ENCODE data around the gene ARHGAP10.

ARHGAP10 gene

GRCh38 chr4:147761218-147761883, 29.5 kb downstream of the ARHGAP10 start:
- Histone ChIP-seq H3K9me3 (ENCODE audit: control insufficient read depth in 5 of 5, low read length in 5 of 5) (no peaks in the 10 kb centered on the region), H3K36me3 (ENCODE audit: control insufficient read depth in 5 of 5, insufficient read depth in 5 of 5, low read length in 5 of 5) (peaks cover 0 to 6% (median 0%) of the 10 kb centered on the region in 5 donors), H3K4me1 (ENCODE audit: control insufficient read depth in 5 of 5, insufficient read depth in 5 of 5, low read length in 5 of 5) (peaks cover 0 to 9% (median 0%) of the 10 kb centered on the region in 5 donors), H3K27ac (ENCODE audit: low read depth, low read length) (no peak overlapping the region), H3K9ac (ENCODE audit: low read length in 5 of 5) (no peak overlapping the region), H3K27me3 (ENCODE audit: control insufficient read depth in 5 of 5, insufficient read depth in 4 of 5, low read length in 5 of 5) (no peaks in the 10 kb centered on the region), H3K4me3 (ENCODE audit: low read depth in 1 of 5, low read length in 5 of 5) (no peak overlapping the region)

GRCh38 chr4:147764337-147764736, 32.4 kb downstream of the ARHGAP10 start:
- H3K27ac ChIP-seq (ENCODE audit: low read depth, low read length) = no peak overlapping the region

GRCh38 chr4:147765121-147765529, 33.2 kb downstream of the ARHGAP10 start:
- H3K27me3 ChIP-seq (ENCODE audit: control insufficient read depth in 5 of 5, insufficient read depth in 4 of 5, low read length in 5 of 5) = no peaks in the 10 kb centered on the region
- H3K4me3 ChIP-seq (ENCODE audit: low read depth in 1 of 5, low read length in 5 of 5) = no peak overlapping the region
- no peaks in the 10 kb centered on the region for H3K9me3 ChIP-seq (ENCODE audit: control insufficient read depth in 5 of 5, low read length in 5 of 5)
- H3K27ac ChIP-seq (ENCODE audit: low read depth, low read length) = no peak overlapping the region
- H3K4me1 ChIP-seq (ENCODE audit: control insufficient read depth in 5 of 5, insufficient read depth in 5 of 5, low read length in 5 of 5) = peaks cover 0 to 5% (median 0%) of the 10 kb centered on the region in 5 donors
- peaks cover 0 to 2% (median 0%) of the 10 kb centered on the region in 5 donors for H3K36me3 ChIP-seq (ENCODE audit: control insufficient read depth in 5 of 5, insufficient read depth in 5 of 5, low read length in 5 of 5)
- no peak overlapping the region for H3K9ac ChIP-seq (ENCODE audit: low read length in 5 of 5)

More at GRCh38 chr4:147764337-147764736, 32.4 kb downstream of the ARHGAP10 start:
- no peak overlapping the region for H3K9ac ChIP-seq (ENCODE audit: low read length in 5 of 5)
- no peak overlapping the region for H3K4me3 ChIP-seq (ENCODE audit: low read depth in 1 of 5, low read length in 5 of 5)
- peaks cover 0 to 5% (median 0%) of the 10 kb centered on the region in 5 donors for H3K4me1 ChIP-seq (ENCODE audit: control insufficient read depth in 5 of 5, insufficient read depth in 5 of 5, low read length in 5 of 5)
- no peaks in the 10 kb centered on the region for H3K9me3 ChIP-seq (ENCODE audit: control insufficient read depth in 5 of 5, low read length in 5 of 5)
- H3K36me3 ChIP-seq (ENCODE audit: control insufficient read depth in 5 of 5, insufficient read depth in 5 of 5, low read length in 5 of 5) = peaks cover 0 to 2% (median 0%) of the 10 kb centered on the region in 5 donors
- H3K27me3 ChIP-seq (ENCODE audit: control insufficient read depth in 5 of 5, insufficient read depth in 4 of 5, low read length in 5 of 5) = no peaks in the 10 kb centered on the region

- H3K9ac ChIP-seq (ENCODE audit: low read length in 5 of 5) = no peak overlapping the region
- H3K27me3 ChIP-seq (ENCODE audit: control insufficient read depth in 5 of 5, insufficient read depth in 4 of 5, low read length in 5 of 5) = no peaks in the 10 kb centered on the region
- H3K4me1 ChIP-seq (ENCODE audit: control insufficient read depth in 5 of 5, insufficient read depth in 5 of 5, low read length in 5 of 5) = peaks cover 0 to 13% (median 12%) of the 10 kb centered on the region in 5 donors
- H3K9me3 ChIP-seq (ENCODE audit: control insufficient read depth in 5 of 5, low read length in 5 of 5) = no peaks in the 10 kb centered on the region
- no peak overlapping the region for H3K27ac ChIP-seq (ENCODE audit: low read depth, low read length)
- peaks cover 0 to 2% (median 0%) of the 10 kb centered on the region in 5 donors for H3K36me3 ChIP-seq (ENCODE audit: control insufficient read depth in 5 of 5, insufficient read depth in 5 of 5, low read length in 5 of 5)
- no peak overlapping the region for H3K4me3 ChIP-seq (ENCODE audit: low read depth in 1 of 5, low read length in 5 of 5)
Observed at GRCh38 chr4:147768113-147768512, 36.2 kb downstream of the ARHGAP10 start.

- Histone ChIP-seq H3K27ac (ENCODE audit: low read depth, low read length) (no peak overlapping the region), H3K36me3 (ENCODE audit: control insufficient read depth in 5 of 5, insufficient read depth in 5 of 5, low read length in 5 of 5) (peaks cover 0 to 2% (median 0%) of the 10 kb centered on the region in 5 donors), H3K4me3 (ENCODE audit: low read depth in 1 of 5, low read length in 5 of 5) (no peak overlapping the region), H3K4me1 (ENCODE audit: control insufficient read depth in 5 of 5, insufficient read depth in 5 of 5, low read length in 5 of 5) (peaks cover 0 to 24% (median 20%) of the 10 kb centered on the region in 5 donors), H3K27me3 (ENCODE audit: control insufficient read depth in 5 of 5, insufficient read depth in 4 of 5, low read length in 5 of 5) (no peaks in the 10 kb centered on the region), H3K9me3 (ENCODE audit: control insufficient read depth in 5 of 5, low read length in 5 of 5) (no peaks in the 10 kb centered on the region), H3K9ac (ENCODE audit: low read length in 5 of 5) (no peak overlapping the region)
Observed at GRCh38 chr4:147769386-147769785, 37.5 kb downstream of the ARHGAP10 start.

GRCh38 chr4:147770831-147771230, 38.9 kb downstream of the ARHGAP10 start:
- Histone ChIP-seq H3K9ac (ENCODE audit: low read length in 5 of 5) (no peak overlapping the region), H3K27me3 (ENCODE audit: control insufficient read depth in 5 of 5, insufficient read depth in 4 of 5, low read length in 5 of 5) (no peaks in the 10 kb centered on the region), H3K9me3 (ENCODE audit: control insufficient read depth in 5 of 5, low read length in 5 of 5) (no peaks in the 10 kb centered on the region), H3K27ac (ENCODE audit: low read depth, low read length) (no peak overlapping the region), H3K36me3 (ENCODE audit: control insufficient read depth in 5 of 5, insufficient read depth in 5 of 5, low read length in 5 of 5) (peaks cover 0 to 2% (median 0%) of the 10 kb centered on the region in 5 donors), H3K4me3 (ENCODE audit: low read depth in 1 of 5, low read length in 5 of 5) (no peak overlapping the region), H3K4me1 (ENCODE audit: control insufficient read depth in 5 of 5, insufficient read depth in 5 of 5, low read length in 5 of 5) (peaks cover 0 to 27% (median 20%) of the 10 kb centered on the region in 5 donors)

- H3K9ac ChIP-seq (ENCODE audit: low read length in 5 of 5) = peak overlapping the region in 1 of 5 donors; percentile 21
- H3K4me1 ChIP-seq (ENCODE audit: control insufficient read depth in 5 of 5, insufficient read depth in 5 of 5, low read length in 5 of 5) = peaks cover 0 to 27% (median 20%) of the 10 kb centered on the region in 5 donors
- no peaks in the 10 kb centered on the region for H3K36me3 ChIP-seq (ENCODE audit: control insufficient read depth in 5 of 5, insufficient read depth in 5 of 5, low read length in 5 of 5)
- H3K27ac ChIP-seq (ENCODE audit: low read depth, low read length) = peak overlapping the region; percentile 71
- no peaks in the 10 kb centered on the region for H3K27me3 ChIP-seq (ENCODE audit: control insufficient read depth in 5 of 5, insufficient read depth in 4 of 5, low read length in 5 of 5)
- no peaks in the 10 kb centered on the region for H3K9me3 ChIP-seq (ENCODE audit: control insufficient read depth in 5 of 5, low read length in 5 of 5)
- no peak overlapping the region for H3K4me3 ChIP-seq (ENCODE audit: low read depth in 1 of 5, low read length in 5 of 5)
Observed at GRCh38 chr4:147772056-147772455, 40.2 kb downstream of the ARHGAP10 start.

GRCh38 chr4:147772459-147772969, 40.6 kb downstream of the ARHGAP10 start:
- H3K4me3 ChIP-seq (ENCODE audit: low read depth in 1 of 5, low read length in 5 of 5) = no peak overlapping the region
- H3K27ac ChIP-seq (ENCODE audit: low read depth, low read length) = peak overlapping the region; percentile 71
- H3K36me3 ChIP-seq (ENCODE audit: control insufficient read depth in 5 of 5, insufficient read depth in 5 of 5, low read length in 5 of 5) = no peaks in the 10 kb centered on the region
- H3K9ac ChIP-seq (ENCODE audit: low read length in 5 of 5) = peak overlapping the region in 1 of 5 donors; percentile 21
- peaks cover 0 to 27% (median 20%) of the 10 kb centered on the region in 5 donors for H3K4me1 ChIP-seq (ENCODE audit: control insufficient read depth in 5 of 5, insufficient read depth in 5 of 5, low read length in 5 of 5)
- no peaks in the 10 kb centered on the region for H3K9me3 ChIP-seq (ENCODE audit: control insufficient read depth in 5 of 5, low read length in 5 of 5)
- no peaks in the 10 kb centered on the region for H3K27me3 ChIP-seq (ENCODE audit: control insufficient read depth in 5 of 5, insufficient read depth in 4 of 5, low read length in 5 of 5)

- Histone ChIP-seq H3K36me3 (ENCODE audit: control insufficient read depth in 5 of 5, insufficient read depth in 5 of 5, low read length in 5 of 5) (no peaks in the 10 kb centered on the region), H3K4me1 (ENCODE audit: control insufficient read depth in 5 of 5, insufficient read depth in 5 of 5, low read length in 5 of 5) (peaks cover 0 to 32% (median 23%) of the 10 kb centered on the region in 5 donors), H3K27ac (ENCODE audit: low read depth, low read length) (peak overlapping the region; percentile 71), H3K9ac (ENCODE audit: low read length in 5 of 5) (peak overlapping the region in 1 of 5 donors; percentile 16), H3K9me3 (ENCODE audit: control insufficient read depth in 5 of 5, low read length in 5 of 5) (no peaks in the 10 kb centered on the region), H3K4me3 (ENCODE audit: low read depth in 1 of 5, low read length in 5 of 5) (no peak overlapping the region), H3K27me3 (ENCODE audit: control insufficient read depth in 5 of 5, insufficient read depth in 4 of 5, low read length in 5 of 5) (no peaks in the 10 kb centered on the region)
Observed at GRCh38 chr4:147773261-147774184, 41.6 kb downstream of the ARHGAP10 start.

Data from subcutaneous abdominal adipose tissue (tissue), 5 donors.